Subcutaneous adipose tissue (tissue), 4 donors: ENCODE measurements around the gene PROX2. TPM values are rescaled to one million over a fixed set of nuclear protein-coding genes. Genes with fewer than 3 reads are reported as not detected.

Experiments
- CTCF ChIP-seq: fragments of 450-650 bp; IDR thresholded peaks from one replicate; pipeline ENCODE4 v1.5.1; 2016; ENCODE audit warnings: low read depth, mild to moderate bottlenecking, control low read depth, antibody characterized with exemption, moderate library complexity
- total RNA-seq, 4 donors: library from RNA; depleted of rRNA; stranded (reverse); fragments of >200 nt; gene quantifications; one replicate each; pipeline ENCODE4 v1.1.0, GENCODE V29; 2016

PROX2 gene
- total RNA-seq, 4 donors from 2014 or later, result not detected

- TF ChIP-seq CTCF, result no peak
Measured at GRCh38 chr14:74888164-74889158, 12.5 kb upstream of the PROX2 start.

- no peak for TF ChIP-seq CTCF
Measured at GRCh38 chr14:74886001-74886400, 10.1 kb upstream of the PROX2 start.

GRCh38 chr14:74882103-74882920, 6.4 kb upstream of the PROX2 start:
- TF ChIP-seq CTCF, result no peak

- no peak for TF ChIP-seq CTCF
Measured at GRCh38 chr14:74881431-74882102, 5.6 kb upstream of the PROX2 start, which contains the start of gene DLST. DLST (plus strand) TSS chr14:74881916; CDS start chr14:74881954, 38 bp downstream.

GRCh38 chr14:74879427-74880182, 3.7 kb upstream of the PROX2 start:
- TF ChIP-seq CTCF, result no peak

- TF ChIP-seq CTCF, result no peak
Measured at GRCh38 chr14:74875204-74875603, 741 bp downstream of the PROX2 start.
